Dermis microvascular lymphatic vessel endothelial cell (primary cell): ENCODE data around the gene CASTOR1. TPM values are rescaled to one million over a fixed set of nuclear protein-coding genes. Genes with fewer than 3 reads are reported as not detected.
"Not testable (repeated sequence)": the region's sequence is repeated elsewhere in the genome, so short reads cannot be mapped to it uniquely, and the experiment has no call there.

Source experiments
- DNase-seq, 2 donors: peaks; one replicate each; pipeline versions ENCODE4 v3.0.0 to v3.0.0-alpha.2; 2010; ENCODE audit warnings: low read depth in 2 of 2
- total RNA-seq: library from RNA; depleted of rRNA; stranded (reverse); fragments of >200 nt; gene quantifications from 2 replicates; pipeline ENCODE4 v1.2.1, GENCODE V29; 2014

CASTOR1 gene
- total RNA-seq, result 5.5 and 8.2 TPM in 2 replicates

DNA sequence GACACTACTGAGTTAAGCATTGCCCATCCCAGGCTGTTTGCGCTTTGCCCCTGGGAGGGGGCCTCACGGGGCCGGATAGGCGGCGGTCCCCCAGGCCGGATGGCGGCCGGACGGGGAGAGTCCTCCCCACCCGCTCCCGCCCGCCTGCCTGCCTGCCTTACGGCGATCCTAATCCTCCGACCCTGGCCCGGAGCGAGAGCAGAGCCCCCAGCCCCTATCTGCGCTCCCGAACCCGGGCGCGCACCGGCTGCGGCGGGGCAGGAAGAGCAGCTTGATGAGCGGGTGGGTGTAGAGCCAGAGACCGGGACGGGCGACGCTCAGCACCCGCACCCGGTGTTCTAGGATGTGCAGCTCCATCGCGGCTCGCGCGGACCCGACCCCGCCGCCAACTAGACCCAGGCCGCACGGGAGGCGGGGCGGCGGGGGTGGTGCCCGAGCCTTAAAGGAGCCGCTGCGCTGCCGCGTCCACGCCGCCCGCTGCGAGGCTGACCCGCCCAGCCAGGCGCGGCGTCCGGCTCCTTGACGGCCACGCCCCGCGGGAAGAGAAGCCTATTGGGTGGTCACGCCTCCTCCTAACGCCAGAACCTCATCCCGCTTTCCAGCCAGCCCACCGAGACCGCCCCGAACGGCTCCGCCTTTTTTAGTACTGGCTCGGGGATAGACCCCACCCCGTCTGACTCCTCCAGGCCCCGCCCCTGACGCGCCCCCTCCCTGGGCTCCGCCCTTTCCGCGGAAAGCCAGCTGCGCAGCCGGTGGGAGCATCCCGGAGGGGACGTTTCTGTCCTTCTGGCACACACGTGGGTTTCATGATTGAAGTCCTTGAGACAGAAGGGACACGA lies at the start of gene CASTOR1:
Gene CASTOR1, minus strand, starts transcription at position 365 of the 839 bp plus-strand sequence. Its CDS starts 8 bp downstream, at position 357.
- DNase-seq, result peak; percentile 93 to 99

DNA sequence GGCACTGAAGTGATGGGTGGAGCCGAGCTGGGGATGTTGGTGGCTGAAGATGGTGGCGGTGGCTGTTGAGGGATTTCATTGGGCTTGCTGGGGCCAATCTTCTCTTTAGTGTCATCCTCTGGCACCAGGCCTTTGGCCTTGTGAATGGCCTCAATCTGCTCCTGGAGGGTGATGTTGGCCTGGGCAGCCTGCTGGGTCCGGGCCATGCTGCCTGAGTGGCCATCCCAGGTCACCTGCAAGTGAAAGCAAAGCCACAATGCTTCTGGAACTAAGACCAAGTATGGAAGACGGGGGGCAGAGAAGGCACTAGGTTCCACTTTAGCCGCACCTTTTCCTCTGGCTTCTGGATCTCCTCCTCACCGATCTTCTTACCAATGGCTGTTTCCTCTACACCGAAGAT lies 49.5 kb upstream of the CASTOR1 start:
- no peak for DNase-seq

DNA sequence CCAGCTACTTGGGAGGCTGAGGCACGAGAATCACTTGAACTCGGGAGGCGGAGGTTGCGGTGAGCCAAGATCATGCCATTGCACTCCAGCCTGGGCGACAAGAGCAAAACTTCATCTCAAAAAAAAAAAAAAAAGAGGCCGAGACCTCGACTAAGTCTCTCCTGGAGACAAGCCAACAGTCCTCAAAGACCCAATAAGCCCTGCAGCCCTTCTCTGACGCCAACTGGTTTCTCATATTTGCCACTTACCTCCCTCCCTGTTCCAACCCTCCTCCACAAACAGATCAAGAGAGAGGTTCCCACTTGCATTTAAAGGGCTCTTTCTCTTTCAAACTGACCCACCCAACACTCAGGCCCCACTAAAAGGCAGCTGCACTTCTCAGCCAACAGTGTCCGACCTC lies 49.0 kb upstream of the CASTOR1 start:
- not testable (repeated sequence) for DNase-seq

DNA sequence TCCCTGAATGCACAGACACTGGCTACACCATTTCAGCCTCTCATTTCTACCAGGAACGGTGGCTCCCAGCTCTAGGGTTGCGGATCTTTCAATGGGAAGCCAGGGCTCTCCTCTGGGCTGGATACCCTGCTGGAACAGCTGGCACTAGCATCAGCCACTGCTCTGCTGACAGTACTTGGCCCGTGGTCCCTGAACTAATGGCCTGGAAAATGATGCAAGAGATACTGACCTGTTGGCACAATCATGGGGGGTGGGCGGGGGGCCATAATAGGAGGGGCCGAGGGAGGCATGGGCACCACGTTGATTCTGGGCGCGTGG lies 48.1 kb upstream of the CASTOR1 start:
- DNase-seq, result no peak

DNA sequence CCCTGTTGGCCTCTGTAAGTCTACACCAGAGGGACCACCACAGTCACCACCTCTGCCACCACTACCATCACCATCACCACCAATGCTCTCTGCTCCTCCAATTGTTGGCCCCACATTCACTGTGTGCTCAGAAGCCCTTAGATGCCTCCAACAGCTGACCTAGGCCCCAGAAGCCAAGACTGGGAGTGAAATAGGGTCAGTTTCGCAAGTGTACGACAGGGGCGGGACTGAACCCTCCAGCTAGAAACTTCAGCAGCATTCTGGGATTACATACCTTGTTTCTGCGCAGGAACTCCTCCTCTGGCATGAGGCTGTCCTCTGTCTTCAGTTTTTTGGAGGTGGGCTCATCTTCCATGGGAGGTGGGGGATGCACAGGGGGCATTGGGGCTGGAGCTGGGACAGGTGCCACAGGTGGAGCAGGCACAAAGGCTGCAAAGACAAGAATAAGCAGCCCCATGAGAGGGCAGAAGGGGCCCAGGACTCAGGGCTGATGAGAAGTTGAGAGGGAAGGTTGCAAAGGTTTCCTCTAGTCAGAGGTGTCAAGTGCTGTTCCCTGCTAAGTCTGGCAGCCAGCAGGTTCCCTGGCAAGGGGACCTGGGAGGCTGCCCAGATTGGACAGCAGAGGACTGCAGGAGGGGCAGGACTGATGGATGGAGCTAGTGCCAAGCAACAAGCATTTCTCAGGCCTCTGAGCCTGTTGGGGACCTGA lies 47.6 kb upstream of the CASTOR1 start:
- DNase-seq, result no peak

DNA sequence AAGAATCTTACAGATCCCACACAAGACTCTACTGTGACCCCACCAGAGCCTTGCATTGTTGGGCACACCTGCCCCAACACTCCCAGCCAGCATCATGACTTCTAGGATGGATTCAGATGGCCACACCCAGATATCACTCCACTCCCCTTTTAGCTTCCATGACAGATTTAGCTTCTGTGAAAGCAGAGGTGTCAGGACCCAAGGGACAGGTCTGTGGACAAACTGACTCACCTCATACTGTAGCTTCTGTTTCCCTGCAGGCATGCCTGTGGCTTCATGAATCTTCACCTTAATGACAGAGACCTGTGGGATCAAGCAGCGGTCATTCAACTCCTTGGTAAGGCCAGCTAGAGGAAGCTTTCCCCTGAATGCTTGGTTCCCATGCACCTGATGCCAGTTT lies 45.9 kb upstream of the CASTOR1 start:
- no peak for DNase-seq

DNA sequence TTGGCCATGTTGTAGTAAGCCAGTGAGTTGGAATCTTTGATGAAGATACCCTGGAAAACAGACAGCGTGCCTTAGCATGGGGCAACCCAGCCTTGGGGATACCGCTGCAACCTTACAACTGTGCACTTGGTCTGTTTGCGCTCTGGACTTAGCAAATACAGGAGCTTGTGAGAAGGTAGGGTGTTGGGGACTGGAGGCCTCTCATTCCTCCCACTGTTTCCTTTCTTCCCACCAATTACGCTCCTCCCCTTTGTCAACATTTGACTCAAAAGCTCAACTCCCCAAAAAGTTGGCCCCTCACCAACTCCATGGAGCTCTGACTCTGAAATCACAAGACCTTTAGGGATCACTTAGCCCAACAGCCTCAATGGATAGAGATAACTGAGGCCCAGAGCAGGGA lies 45.3 kb upstream of the CASTOR1 start:
- no peak for DNase-seq

DNA sequence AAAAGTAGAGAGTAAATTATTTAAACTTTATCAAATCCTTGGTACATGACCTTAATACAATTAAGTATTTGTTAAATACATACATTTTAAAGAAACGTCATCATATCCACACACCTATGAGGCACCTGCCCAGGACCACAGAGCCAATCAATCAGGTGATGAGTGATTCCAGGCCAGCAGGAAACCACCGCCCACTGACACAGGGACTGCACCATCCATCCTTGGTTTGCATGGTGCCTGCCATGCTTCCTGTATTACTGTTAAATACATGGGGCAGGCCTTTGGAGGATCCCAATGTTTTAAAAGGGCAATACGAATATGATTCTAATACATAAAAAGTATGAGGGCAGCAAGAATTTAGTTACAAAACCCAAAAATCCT lies 44.4 kb upstream of the CASTOR1 start:
- DNase-seq, result no peak

DNA sequence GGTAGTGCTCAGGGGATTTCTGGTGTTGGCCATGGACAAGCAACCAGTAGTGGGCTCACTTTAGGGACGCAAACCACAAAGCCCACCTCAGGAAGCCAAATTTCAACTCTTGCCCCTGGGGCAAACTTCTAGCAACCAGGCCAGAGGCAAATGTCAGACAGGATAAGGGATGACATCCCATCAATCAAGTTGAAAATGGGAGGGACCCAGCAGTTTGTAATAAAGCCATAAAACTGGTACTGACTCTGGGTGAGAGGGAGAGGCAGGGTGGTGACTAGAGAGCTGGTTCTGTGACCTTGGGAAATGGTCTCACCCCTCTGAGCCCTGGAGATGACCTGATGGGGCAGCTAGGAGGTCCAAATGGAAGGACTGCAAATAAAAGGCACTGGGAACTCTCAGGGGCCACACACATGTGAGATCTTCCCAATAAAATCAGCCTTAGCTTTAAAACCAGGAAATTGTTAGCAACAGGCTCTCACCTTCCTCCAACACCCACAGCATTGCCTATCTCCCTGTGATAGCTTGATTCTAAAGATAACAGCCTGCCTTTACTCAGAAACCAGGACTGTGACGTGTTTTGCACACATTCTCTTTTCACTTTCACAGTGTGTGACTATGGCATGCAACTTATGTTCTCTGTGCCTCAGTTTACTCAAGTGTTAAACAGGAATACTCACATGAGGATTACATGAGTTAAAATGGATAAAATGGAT lies 43.8 kb upstream of the CASTOR1 start:
- no peak for DNase-seq

DNA sequence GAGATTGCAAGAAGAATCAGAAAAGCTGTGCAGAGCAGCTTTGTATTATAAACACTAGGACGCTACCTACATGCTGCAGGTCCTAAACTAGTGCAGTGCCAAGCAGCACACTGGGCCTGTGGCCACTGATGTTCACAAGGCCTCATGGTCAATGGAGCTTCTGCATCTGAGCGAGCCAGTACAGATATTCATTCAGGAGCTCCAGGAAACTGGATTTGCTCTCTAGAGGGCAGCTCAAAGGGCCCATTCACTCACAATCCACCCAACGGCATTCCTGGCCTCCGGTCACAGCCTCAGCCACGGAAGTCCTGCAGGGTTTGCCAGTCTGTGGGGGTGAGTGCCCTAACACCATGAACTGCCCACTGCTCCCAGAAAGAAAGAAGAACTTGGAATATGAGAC lies 43.2 kb upstream of the CASTOR1 start:
- DNase-seq, result no peak

DNA sequence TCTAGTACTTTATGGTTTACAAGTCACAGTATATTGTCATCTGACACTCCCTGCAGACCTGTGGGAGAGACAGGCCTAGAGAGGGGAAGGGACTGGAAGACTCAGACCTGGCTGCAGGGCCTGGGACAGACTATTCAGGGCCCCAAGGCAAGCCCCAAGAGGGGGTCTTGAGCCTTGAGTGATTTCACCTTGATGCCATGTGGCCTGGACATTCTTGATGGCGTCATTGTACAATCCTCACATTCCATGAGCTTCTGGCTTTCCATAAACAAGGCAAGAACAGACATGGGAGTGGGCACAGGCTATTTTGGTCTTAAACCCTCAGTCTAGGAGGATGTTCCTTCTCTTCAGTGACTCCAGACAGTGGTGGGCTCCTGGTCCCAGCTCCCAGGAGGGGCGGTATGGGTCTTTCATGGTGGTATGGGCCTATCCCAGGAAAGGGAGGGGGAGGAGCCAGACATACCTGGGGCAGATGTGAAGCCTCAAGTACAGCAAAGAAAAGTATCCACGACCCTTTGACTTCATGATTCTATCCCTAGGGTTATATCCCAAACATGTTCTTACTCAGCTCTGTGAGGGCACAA lies 39.3 kb upstream of the CASTOR1 start:
- DNase-seq, result no peak

DNA sequence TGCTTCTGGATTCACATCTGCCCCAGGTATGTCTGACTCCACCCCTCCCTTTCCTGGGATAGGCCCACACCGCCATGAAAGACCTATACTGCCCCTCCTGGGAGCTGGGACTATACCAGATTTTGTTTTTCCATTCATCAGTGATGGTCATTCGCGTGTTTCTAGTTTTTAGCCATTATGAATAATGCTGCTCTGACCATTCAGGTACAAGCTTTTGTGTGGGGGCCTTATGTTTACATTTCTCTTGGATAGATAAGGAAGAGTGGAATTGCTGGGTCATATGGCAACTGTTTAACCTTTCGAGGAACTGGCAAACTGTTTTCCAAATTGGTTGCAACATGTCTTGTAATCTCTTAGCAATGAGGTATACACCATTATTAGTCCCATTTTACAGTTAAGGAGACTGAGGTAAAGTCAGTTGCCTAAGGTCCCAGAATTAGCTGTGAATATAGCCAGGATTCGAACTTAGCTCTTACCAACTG lies 38.6 kb upstream of the CASTOR1 start:
- no peak for DNase-seq

DNA sequence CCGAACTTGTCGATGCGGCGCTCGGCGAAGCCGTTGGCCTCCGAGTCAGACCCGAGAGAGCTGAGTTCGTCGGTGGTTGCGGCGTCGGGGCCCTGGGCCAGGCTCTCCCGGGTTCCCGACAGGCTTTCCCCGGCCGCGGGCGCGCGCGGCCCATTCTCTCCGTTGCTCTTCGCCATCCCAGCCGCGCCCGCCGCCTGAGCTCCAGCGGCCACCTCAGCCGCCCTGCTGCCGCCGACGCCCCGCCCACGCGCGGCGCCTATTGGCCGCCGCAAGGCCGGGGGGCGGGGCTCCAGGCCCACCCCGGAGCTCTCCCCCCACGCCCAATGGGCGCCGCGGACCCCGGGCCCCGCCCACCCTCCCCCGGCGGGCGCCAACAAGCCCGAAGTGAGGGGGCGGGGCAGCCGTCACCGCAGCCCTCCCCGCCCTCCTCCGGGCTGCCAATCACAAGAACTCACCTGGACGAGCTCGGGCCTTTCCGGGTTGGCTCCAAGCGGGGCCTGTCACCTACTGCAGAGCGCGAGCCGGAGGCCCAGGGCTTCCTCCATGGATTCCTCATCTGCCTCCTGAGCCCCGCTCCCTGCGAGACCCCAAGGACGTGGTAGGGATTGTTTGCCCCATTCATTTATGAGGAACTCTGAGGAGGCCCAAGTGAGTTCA lies 37.5 kb upstream of the CASTOR1 start, which contains the start of gene TBC1D10A:
Gene TBC1D10A, minus strand, starts transcription at position 236 of the 657 bp plus-strand sequence. Its CDS starts 60 bp downstream, at position 176.
- peak; percentile 54 to 92 for DNase-seq

DNA sequence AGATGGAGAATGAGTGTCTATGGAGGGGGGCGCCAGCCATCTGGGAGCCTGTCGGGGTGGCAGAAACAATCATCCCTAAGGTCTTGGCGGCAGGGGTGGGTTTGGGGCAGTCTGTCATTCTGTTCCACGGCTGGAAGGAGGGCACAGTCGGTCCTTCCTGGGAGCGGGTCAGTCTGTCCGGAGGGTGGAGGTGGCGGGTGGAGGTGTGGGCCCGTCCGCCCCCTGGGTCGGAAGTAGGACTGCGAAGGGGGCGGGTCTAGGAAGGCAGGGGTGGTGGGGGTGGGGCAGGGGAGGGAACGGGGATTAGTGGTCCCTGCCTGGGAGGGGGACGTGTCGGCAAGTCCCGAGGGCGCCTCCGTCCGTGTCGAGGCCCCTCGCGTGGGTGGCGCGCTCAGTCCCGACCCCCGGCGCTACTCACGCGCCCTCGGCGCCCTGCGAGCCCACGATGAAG lies 37.0 kb upstream of the CASTOR1 start:
- DNase-seq, result peak in 1 of 2 donors; percentile 26

DNA sequence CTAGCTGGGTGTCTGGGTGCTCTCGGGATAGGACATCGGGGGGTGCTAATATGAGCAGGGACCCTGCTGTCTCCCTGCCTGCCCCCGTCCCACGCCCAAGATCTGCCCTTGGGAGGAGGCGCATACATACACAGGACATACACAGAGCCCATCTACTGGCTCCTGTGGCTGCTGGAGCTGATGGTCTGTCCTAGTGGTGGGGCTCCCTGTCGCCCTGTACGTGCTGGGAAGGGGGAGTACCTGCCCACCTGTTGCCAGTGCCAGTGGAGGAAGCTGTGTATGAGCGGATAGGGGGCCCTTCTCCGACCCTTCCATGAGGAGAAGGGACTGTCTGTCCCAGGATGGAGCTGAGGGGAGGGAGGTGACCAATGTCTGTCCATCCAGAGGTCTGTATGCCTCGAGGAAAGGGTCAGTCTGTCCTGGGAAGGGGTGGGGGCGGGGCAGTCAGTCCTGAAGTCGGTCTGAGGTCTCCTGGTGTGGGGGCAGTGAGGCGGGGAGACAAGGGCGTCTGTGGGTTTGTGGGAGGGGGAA lies 36.5 kb upstream of the CASTOR1 start:
- no peak for DNase-seq

DNA sequence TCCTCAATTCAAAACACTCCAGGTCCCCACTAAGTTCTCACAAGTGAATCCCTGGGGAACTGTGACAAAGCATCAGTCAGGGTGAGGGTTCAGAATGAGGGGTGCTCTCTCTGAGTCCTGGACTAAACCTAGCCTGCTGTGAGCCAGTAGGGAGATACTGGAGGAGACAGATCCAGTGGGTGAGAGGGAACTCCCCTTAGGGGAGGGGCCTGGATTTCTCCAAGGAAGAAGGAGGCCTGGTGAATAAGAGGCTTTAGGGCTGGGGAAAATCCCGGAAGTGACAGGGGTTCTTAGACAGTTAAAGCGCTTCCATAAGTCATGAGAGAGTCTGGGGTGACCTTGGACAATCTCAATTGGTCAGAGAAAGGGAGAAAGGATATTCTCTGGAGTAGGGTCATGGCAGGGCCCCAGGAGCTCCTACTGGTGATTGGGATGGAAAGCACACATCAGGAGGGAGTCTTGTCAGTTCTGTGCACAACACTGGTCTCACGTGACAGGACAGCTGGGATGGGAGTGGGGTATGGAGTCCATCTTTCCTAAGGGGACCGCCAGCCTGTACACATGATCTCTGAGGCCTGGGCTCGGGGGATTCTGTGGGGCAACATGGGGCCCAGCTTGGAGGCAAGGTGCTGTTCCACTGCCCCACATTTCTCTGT lies 35.9 kb upstream of the CASTOR1 start:
- DNase-seq, result peak in 1 of 2 donors; percentile 24

DNA sequence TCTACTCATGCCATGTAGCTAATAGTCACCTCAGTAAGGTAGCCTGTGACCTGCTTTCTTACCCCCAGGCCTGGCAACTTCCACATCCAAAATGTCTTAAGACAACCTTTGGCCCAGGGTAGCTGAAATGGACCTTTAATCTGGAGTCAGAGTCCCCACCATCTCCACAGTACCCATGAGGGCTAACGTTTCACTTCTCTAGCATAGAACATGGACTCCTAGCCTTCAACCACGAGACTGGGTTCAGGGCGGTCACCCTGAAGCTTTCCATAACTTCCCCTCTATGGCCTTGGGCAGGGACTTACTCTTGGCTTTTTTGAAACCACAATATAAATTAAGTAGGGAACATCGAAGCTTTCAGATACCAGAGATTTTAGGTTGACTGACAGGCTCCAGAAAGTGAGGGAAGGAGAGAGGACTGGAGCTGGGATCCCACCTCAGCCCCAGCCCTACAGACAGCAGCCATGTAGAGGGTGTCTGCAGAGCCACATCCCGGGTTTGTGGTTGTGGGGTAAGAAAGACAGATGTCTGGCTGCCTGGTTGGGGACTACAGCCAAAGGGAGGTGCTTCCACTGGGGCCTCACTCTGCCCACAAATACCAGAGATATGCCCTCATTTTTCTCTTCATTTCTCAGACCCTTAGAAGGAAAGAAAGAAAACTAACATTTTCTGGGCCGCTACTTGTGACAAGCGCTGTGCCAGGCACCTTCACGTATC lies 34.9 kb upstream of the CASTOR1 start:
- DNase-seq, result no peak

DNA sequence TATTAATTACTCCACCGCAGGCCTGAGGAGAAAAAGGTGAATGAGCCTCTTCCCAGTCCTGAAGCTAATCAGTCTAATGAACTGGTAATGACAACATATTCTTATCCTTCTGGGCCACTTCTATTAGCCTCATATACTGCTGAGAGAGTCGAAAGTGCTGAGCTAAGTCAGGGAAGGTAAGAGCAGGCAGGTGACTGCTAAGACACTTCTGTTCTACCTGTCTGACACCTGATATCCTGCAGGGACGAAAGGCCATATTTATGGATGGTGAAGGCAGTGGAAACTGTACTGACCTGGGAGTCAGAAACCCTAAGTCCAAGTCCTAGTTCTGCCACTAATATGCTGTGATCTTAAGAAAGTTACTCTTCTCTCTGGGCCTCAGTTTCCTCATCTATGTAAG lies 33.9 kb upstream of the CASTOR1 start:
- no peak for DNase-seq

DNA sequence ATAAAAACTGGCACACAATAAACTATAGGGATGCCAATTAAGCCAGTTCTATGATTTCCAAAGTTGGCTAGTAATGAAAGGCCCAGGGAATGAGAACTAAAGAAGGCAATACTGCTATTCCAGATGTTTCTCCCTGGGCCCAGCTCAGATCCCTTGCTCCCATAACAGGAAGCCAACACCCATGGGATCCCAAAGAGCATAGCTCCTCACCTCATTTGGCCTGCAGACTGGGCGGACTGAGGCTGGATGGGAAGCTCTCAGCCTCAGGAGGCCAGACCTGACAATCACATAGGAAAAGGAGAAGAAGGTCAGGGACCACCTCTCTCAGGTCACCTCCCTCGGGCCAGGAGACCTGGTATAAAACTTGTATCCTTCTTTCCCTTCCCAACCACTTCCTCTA lies 32.2 kb upstream of the CASTOR1 start:
- no peak for DNase-seq
